Measurements from ENCODE around the gene CKMT2.

- TF ChIP-seq EZH2 (IDR thresholded peaks at IDR 0.05; ENCODE audit: borderline replicate concordance, low read depth, low read length, severe bottlenecking) = no peak
- no peak for TF ChIP-seq CTCF (IDR thresholded peaks at IDR 0.05; ENCODE audit: extremely low read depth in 1 of 2, insufficient read depth in 1 of 2, low read depth in 1 of 2, low read length in 2 of 2)
- no peak for TF ChIP-seq POLR2A (IDR thresholded peaks at IDR 0.05; ENCODE audit: low read depth, low read length)
- TF ChIP-seq GATA2 (IDR thresholded peaks at IDR 0.05; ENCODE audit: insufficient read depth, insufficient read length, low read depth, low read length) = no peak
- no peak for TF ChIP-seq POLR2AphosphoS5 (IDR thresholded peaks at IDR 0.05; ENCODE audit: insufficient read depth, low read depth, low read length)
- no peak for TF ChIP-seq MYC (IDR thresholded peaks at IDR 0.05; ENCODE audit: low read depth, low read length)
These were observed 5.3 kb downstream of the CKMT2 start for GRCh38 chr5:81238460-81238859.
